NCI-H1092 treated with DMSO at 0.1 percent for 48 hours (cell line): ENCODE results near the gene FIGN.

ENCODE experiments used
- DNase-seq: peaks from one replicate; lab custom pipeline; 2025; lab: John Stamatoyannopoulos, UW

Gene FIGN

GRCh38 chr2:163736433-163737189 is 803 bp upstream of the FIGN start:
- DNase-seq: peak; percentile 57

GRCh38 chr2:163734881-163735684 is 725 bp downstream of the FIGN start:
- DNase-seq: peak; percentile 52

- DNase-seq: no peak
Measured at GRCh38 chr2:163734401-163734800, 1.4 kb downstream of the FIGN start.

GRCh38 chr2:163733956-163734355 is 1.9 kb downstream of the FIGN start:
- no peak for DNase-seq

- DNase-seq: peak; percentile 55
Measured at GRCh38 chr2:163733301-163733938, 2.4 kb downstream of the FIGN start.

- DNase-seq: no peak
Measured at GRCh38 chr2:163732727-163733126, 3.1 kb downstream of the FIGN start.

- no peak for DNase-seq
Measured at GRCh38 chr2:163731735-163732134, 4.1 kb downstream of the FIGN start.

GRCh38 chr2:163730556-163730955 is 5.3 kb downstream of the FIGN start:
- no peak for DNase-seq

- no peak for DNase-seq
Measured at GRCh38 chr2:163729636-163730273, 6.1 kb downstream of the FIGN start.

- no peak for DNase-seq
Measured at GRCh38 chr2:163723881-163724280, 11.9 kb downstream of the FIGN start.

- no peak for DNase-seq
Measured at GRCh38 chr2:163723348-163723747, 12.5 kb downstream of the FIGN start.

- DNase-seq: no peak
Measured at GRCh38 chr2:163719331-163719730, 16.5 kb downstream of the FIGN start.

- peak; percentile 13 for DNase-seq
Measured at GRCh38 chr2:163717993-163718680, 17.7 kb downstream of the FIGN start.

- peak; percentile 18 for DNase-seq
Measured at GRCh38 chr2:163717515-163717914, 18.3 kb downstream of the FIGN start.

GRCh38 chr2:163716101-163716500 is 19.7 kb downstream of the FIGN start:
- DNase-seq: peak; percentile 1

GRCh38 chr2:163715668-163716067 is 20.1 kb downstream of the FIGN start:
- DNase-seq: no peak

GRCh38 chr2:163715199-163715598 is 20.6 kb downstream of the FIGN start:
- no peak for DNase-seq

- no peak for DNase-seq
Measured at GRCh38 chr2:163713534-163714311, 22.1 kb downstream of the FIGN start.

- no peak for DNase-seq
Measured at GRCh38 chr2:163711699-163712098, 24.1 kb downstream of the FIGN start.

- DNase-seq: no peak
Measured at GRCh38 chr2:163711258-163711657, 24.6 kb downstream of the FIGN start.

GRCh38 chr2:163709270-163709669 is 26.5 kb downstream of the FIGN start:
- DNase-seq: no peak
